Activated CD4-positive, alpha-beta T cell treated with anti-CD3 and anti-CD28 coated beads, Interleukin-2, amount 10 ng/mL, durations not matched to agents 7 days and 5 days (primary cell): ENCODE data around the gene GRID1. TPM values are rescaled to one million over a fixed set of nuclear protein-coding genes. Genes with fewer than 3 reads are reported as not detected.

Source experiments
- CTCF ChIA-PET: fragments of 350-600 bp; sonication (Branson Sonifier 250); formaldehyde crosslinking; loops from one replicate; lab custom pipeline; 2021; ENCODE audit warnings: antibody characterized with exemption; lab: Charles Lee
- POLR2A ChIA-PET: fragments of 350-600 bp; sonication (Branson Sonifier 250); formaldehyde crosslinking; loops from one replicate; lab custom pipeline; 2021; ENCODE audit warnings: antibody characterized with exemption; lab: Charles Lee
- DNase-seq: peaks from one replicate; pipeline ENCODE4 v3.0.0-alpha.2; 2020
- H3K27ac Mint-ChIP-seq: one replicate; pipeline ENCODE4 v1.8.0; 2021; ENCODE audit warnings: mild to moderate bottlenecking, moderate library complexity, mixed read lengths
- H3K27me3 Mint-ChIP-seq: one replicate; pipeline ENCODE4 v1.8.0; 2021; ENCODE audit warnings: mixed read lengths
- H3K36me3 Mint-ChIP-seq: one replicate; pipeline ENCODE4 v1.8.0; 2021; ENCODE audit warnings: low read depth, mixed read lengths
- H3K4me1 Mint-ChIP-seq: one replicate; pipeline ENCODE4 v1.8.0; 2021; ENCODE audit warnings: mixed read lengths
- H3K4me3 Mint-ChIP-seq: one replicate; pipeline ENCODE4 v1.8.0; 2021; ENCODE audit warnings: mild to moderate bottlenecking, moderate library complexity, mixed read lengths
- H3K9me3 Mint-ChIP-seq: one replicate; pipeline ENCODE4 v1.8.0; 2021; ENCODE audit warnings: mixed read lengths
- total RNA-seq, 2 experiments: library from RNA; stranded (reverse); gene quantifications; one replicate each; pipeline ENCODE4 v1.2.3, GENCODE V29; 2021

GRID1 gene
- total RNA-seq, 2 experiments from 2014 or later, result not detected

- no peak for DNase-seq
- H3K9me3 Mint-ChIP-seq, result no peaks in the 10 kb centered on the region
- no peaks in the 10 kb centered on the region for H3K27me3 Mint-ChIP-seq
- ChIA-PET CTCF (no interaction called here), POLR2A (no interaction called here)
- H3K36me3 Mint-ChIP-seq, result no peaks in the 10 kb centered on the region
- H3K4me1 Mint-ChIP-seq, result no peaks in the 10 kb centered on the region
- no peak overlapping the region for H3K27ac Mint-ChIP-seq
- no peak overlapping the region for H3K4me3 Mint-ChIP-seq
These were observed 148.4 kb downstream of the GRID1 start for GRCh38 chr10:86218160-86218559.

- DNase-seq, result no peak
- Mint-ChIP-seq H3K27me3 (no peaks in the 10 kb centered on the region), H3K9me3 (no peaks in the 10 kb centered on the region), H3K4me3 (no peak overlapping the region), H3K27ac (no peak overlapping the region), H3K4me1 (no peaks in the 10 kb centered on the region), H3K36me3 (no peaks in the 10 kb centered on the region)
- POLR2A ChIA-PET, result interaction anchor here (0.6 to 0.9 kb wide), 2 partner anchors 95 to 373 kb away, joined by 3 to 5 read pairs; no protein-coding TSS in a partner anchor
- CTCF ChIA-PET, result no interaction called here
These were observed 149.1 kb downstream of the GRID1 start for GRCh38 chr10:86217371-86218080.

- no peaks in the 10 kb centered on the region for H3K9me3 Mint-ChIP-seq
- H3K4me1 Mint-ChIP-seq, result no peaks in the 10 kb centered on the region
- H3K4me3 Mint-ChIP-seq, result no peak overlapping the region
- no peak for DNase-seq
- H3K27me3 Mint-ChIP-seq, result no peaks in the 10 kb centered on the region
- H3K27ac Mint-ChIP-seq, result no peak overlapping the region
- ChIA-PET POLR2A (interaction anchor here (0.6 to 0.9 kb wide), 2 partner anchors 96 to 374 kb away, joined by 3 to 5 read pairs; no protein-coding TSS in a partner anchor), CTCF (no interaction called here)
- H3K36me3 Mint-ChIP-seq, result no peaks in the 10 kb centered on the region
These were observed 149.7 kb downstream of the GRID1 start for GRCh38 chr10:86216886-86217285.

- no peaks in the 10 kb centered on the region for H3K4me1 Mint-ChIP-seq
- no peak overlapping the region for H3K27ac Mint-ChIP-seq
- ChIA-PET CTCF (no interaction called here), POLR2A (no interaction called here)
- no peaks in the 10 kb centered on the region for H3K36me3 Mint-ChIP-seq
- no peak for DNase-seq
- H3K4me3 Mint-ChIP-seq, result no peak overlapping the region
- no peaks in the 10 kb centered on the region for H3K9me3 Mint-ChIP-seq
- no peaks in the 10 kb centered on the region for H3K27me3 Mint-ChIP-seq
These were observed 150.9 kb downstream of the GRID1 start for GRCh38 chr10:86215712-86216111.

GRCh38 chr10:86215046-86215445, 151.5 kb downstream of the GRID1 start:
- Mint-ChIP-seq H3K27me3 (no peaks in the 10 kb centered on the region), H3K9me3 (no peaks in the 10 kb centered on the region), H3K36me3 (no peaks in the 10 kb centered on the region), H3K4me3 (no peak overlapping the region), H3K4me1 (no peaks in the 10 kb centered on the region), H3K27ac (no peak overlapping the region)
- ChIA-PET POLR2A (no interaction called here), CTCF (no interaction called here)
- no peak for DNase-seq

- no peaks in the 10 kb centered on the region for H3K4me1 Mint-ChIP-seq
- POLR2A ChIA-PET, result no interaction called here
- H3K27ac Mint-ChIP-seq, result no peak overlapping the region
- H3K27me3 Mint-ChIP-seq, result no peaks in the 10 kb centered on the region
- H3K4me3 Mint-ChIP-seq, result no peak overlapping the region
- CTCF ChIA-PET, result no interaction called here
- no peaks in the 10 kb centered on the region for H3K36me3 Mint-ChIP-seq
- H3K9me3 Mint-ChIP-seq, result no peaks in the 10 kb centered on the region
- no peak for DNase-seq
These were observed 153.4 kb downstream of the GRID1 start for GRCh38 chr10:86213148-86213547.

- H3K36me3 Mint-ChIP-seq, result no peaks in the 10 kb centered on the region
- no peaks in the 10 kb centered on the region for H3K9me3 Mint-ChIP-seq
- H3K27ac Mint-ChIP-seq, result no peak overlapping the region
- H3K4me3 Mint-ChIP-seq, result no peak overlapping the region
- POLR2A ChIA-PET, result no interaction called here
- no peaks in the 10 kb centered on the region for H3K27me3 Mint-ChIP-seq
- no peaks in the 10 kb centered on the region for H3K4me1 Mint-ChIP-seq
- no peak for DNase-seq
- CTCF ChIA-PET, result interaction anchor here (0.6 kb wide), 1 partner anchor 966 kb away, joined by 4 read pairs; no protein-coding TSS in a partner anchor
These were observed 154.2 kb downstream of the GRID1 start for GRCh38 chr10:86212391-86212700.

GRCh38 chr10:86211691-86212390, 154.8 kb downstream of the GRID1 start:
- H3K9me3 Mint-ChIP-seq, result no peaks in the 10 kb centered on the region
- ChIA-PET POLR2A (no interaction called here), CTCF (no interaction called here)
- no peak overlapping the region for H3K4me3 Mint-ChIP-seq
- no peak for DNase-seq
- no peaks in the 10 kb centered on the region for H3K4me1 Mint-ChIP-seq
- H3K36me3 Mint-ChIP-seq, result no peaks in the 10 kb centered on the region
- H3K27ac Mint-ChIP-seq, result no peak overlapping the region
- H3K27me3 Mint-ChIP-seq, result no peaks in the 10 kb centered on the region

GRCh38 chr10:86210416-86210815, 156.2 kb downstream of the GRID1 start:
- no peak overlapping the region for H3K4me3 Mint-ChIP-seq
- no peaks in the 10 kb centered on the region for H3K27me3 Mint-ChIP-seq
- no peak for DNase-seq
- POLR2A ChIA-PET, result no interaction called here
- no peaks in the 10 kb centered on the region for H3K4me1 Mint-ChIP-seq
- CTCF ChIA-PET, result no interaction called here
- no peak overlapping the region for H3K27ac Mint-ChIP-seq
- no peaks in the 10 kb centered on the region for H3K36me3 Mint-ChIP-seq
- H3K9me3 Mint-ChIP-seq, result no peaks in the 10 kb centered on the region

GRCh38 chr10:86209726-86210125, 156.9 kb downstream of the GRID1 start:
- Mint-ChIP-seq H3K27ac (no peak overlapping the region), H3K4me3 (no peak overlapping the region), H3K4me1 (no peaks in the 10 kb centered on the region), H3K36me3 (no peaks in the 10 kb centered on the region), H3K9me3 (no peaks in the 10 kb centered on the region), H3K27me3 (no peaks in the 10 kb centered on the region)
- POLR2A ChIA-PET, result no interaction called here
- DNase-seq, result no peak
- CTCF ChIA-PET, result no interaction called here

GRCh38 chr10:86207226-86207625, 159.4 kb downstream of the GRID1 start:
- Mint-ChIP-seq H3K27ac (no peak overlapping the region), H3K36me3 (no peaks in the 10 kb centered on the region), H3K4me1 (no peaks in the 10 kb centered on the region), H3K9me3 (no peaks in the 10 kb centered on the region), H3K4me3 (no peak overlapping the region), H3K27me3 (no peaks in the 10 kb centered on the region)
- CTCF ChIA-PET, result no interaction called here
- DNase-seq, result no peak
- POLR2A ChIA-PET, result no interaction called here

- Mint-ChIP-seq H3K27ac (no peak overlapping the region), H3K27me3 (no peaks in the 10 kb centered on the region), H3K9me3 (no peaks in the 10 kb centered on the region), H3K4me1 (no peaks in the 10 kb centered on the region), H3K36me3 (no peaks in the 10 kb centered on the region), H3K4me3 (no peak overlapping the region)
- DNase-seq, result no peak
- ChIA-PET CTCF (no interaction called here), POLR2A (no interaction called here)
These were observed 160.4 kb downstream of the GRID1 start for GRCh38 chr10:86206240-86206579.

GRCh38 chr10:86205306-86206239, 161.0 kb downstream of the GRID1 start:
- Mint-ChIP-seq H3K27ac (no peak overlapping the region), H3K27me3 (peaks cover under 1% of the 10 kb centered on the region), H3K36me3 (no peaks in the 10 kb centered on the region), H3K4me3 (no peak overlapping the region), H3K9me3 (no peaks in the 10 kb centered on the region), H3K4me1 (no peaks in the 10 kb centered on the region)
- ChIA-PET CTCF (no interaction called here), POLR2A (no interaction called here)
- DNase-seq, result no peak
